AG09319 (cell line): ENCODE data around the gene CCDC30.
A peak's percentile ranks its signal among the peaks of the same experiment; 100 is the strongest.

Source experiments
- DNase-seq: peaks from one replicate; pipeline ENCODE4 v3.0.0-alpha.2; 2010; ENCODE audit warnings: low read depth; ENCODE audit errors: extremely low read depth
- CTCF ChIP-seq: IDR thresholded peaks from 2 replicates; pipeline ENCODE4 v1.5.1; 2011; ENCODE audit warnings: low read depth, mild to moderate bottlenecking, inconsistent platforms, low read length, moderate library complexity

Gene CCDC30

GRCh38 chr1:42420911-42421585 lies 42.0 kb upstream of the CCDC30 start:
- DNase-seq, result peak; percentile 27
- no peak for TF ChIP-seq CTCF

GRCh38 chr1:42422737-42423136 lies 40.3 kb upstream of the CCDC30 start:
- DNase-seq, result no peak
- no peak for TF ChIP-seq CTCF

- DNase-seq, result no peak
- TF ChIP-seq CTCF, result no peak
Measured at GRCh38 chr1:42423681-42424080, 39.4 kb upstream of the CCDC30 start.

- no peak for DNase-seq
- no peak for TF ChIP-seq CTCF
Measured at GRCh38 chr1:42424201-42424600, 38.9 kb upstream of the CCDC30 start.

GRCh38 chr1:42427240-42427639 lies 35.8 kb upstream of the CCDC30 start:
- no peak for TF ChIP-seq CTCF
- no peak for DNase-seq

GRCh38 chr1:42429603-42430002 lies 33.5 kb upstream of the CCDC30 start:
- no peak for DNase-seq
- no peak for TF ChIP-seq CTCF

- DNase-seq, result no peak
- no peak for TF ChIP-seq CTCF
Measured at GRCh38 chr1:42430286-42431135, 32.6 kb upstream of the CCDC30 start.
